Caki2 (cell line): ENCODE data around the gene PPIC. TPM values are rescaled to one million over a fixed set of nuclear protein-coding genes. Genes with fewer than 3 reads are reported as not detected.
"Not testable (repeated sequence)": the region's sequence is repeated elsewhere in the genome, so short reads cannot be mapped to it uniquely, and the experiment has no call there.

ENCODE experiments used
- DNase-seq: peaks from one replicate; pipeline ENCODE4 v3.0.0-alpha.2; 2015; ENCODE audit warnings: low read depth
- in situ Hi-C: cut with HindIII; loops from 2 replicates; pipeline ENCODE4 v1.10.0; 2016; ENCODE audit warnings: low sequenced_read_pairs, low pct_unique_long_range_greater_than_20kb, mixed read lengths
- total RNA-seq: library from RNA; depleted of rRNA; stranded (reverse); fragments of >200 nt; shearing (Covaris generic); gene quantifications from 2 replicates; pipeline ENCODE4 v1.2.3, GENCODE V29; 2014; ENCODE audit warnings: low replicate concordance; rRNA removed

PPIC gene
- total RNA-seq, 1 experiment from 2014 or later, result 21.9 TPM

DNA sequence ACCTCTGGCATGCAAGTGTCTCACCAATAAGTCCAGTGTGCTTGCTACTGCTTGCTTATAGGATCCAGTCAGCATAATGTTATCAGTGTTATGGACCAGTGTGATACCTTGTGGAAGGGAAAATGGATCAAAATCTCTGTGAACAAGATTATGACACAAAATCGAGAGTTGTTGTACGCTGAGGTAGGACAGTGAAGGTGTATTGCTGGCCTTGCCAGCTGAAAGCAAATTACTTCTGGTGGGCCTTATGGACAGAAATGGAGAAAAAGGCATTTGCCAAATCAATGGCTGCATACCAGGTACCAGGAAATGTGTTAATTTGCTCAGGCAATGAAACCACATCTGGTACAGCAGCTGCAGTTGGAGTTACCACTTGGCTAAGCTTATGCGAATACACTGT is 62.3 kb downstream of the PPIC start:
- DNase-seq, in situ Hi-C loops: not testable (repeated sequence)

DNA sequence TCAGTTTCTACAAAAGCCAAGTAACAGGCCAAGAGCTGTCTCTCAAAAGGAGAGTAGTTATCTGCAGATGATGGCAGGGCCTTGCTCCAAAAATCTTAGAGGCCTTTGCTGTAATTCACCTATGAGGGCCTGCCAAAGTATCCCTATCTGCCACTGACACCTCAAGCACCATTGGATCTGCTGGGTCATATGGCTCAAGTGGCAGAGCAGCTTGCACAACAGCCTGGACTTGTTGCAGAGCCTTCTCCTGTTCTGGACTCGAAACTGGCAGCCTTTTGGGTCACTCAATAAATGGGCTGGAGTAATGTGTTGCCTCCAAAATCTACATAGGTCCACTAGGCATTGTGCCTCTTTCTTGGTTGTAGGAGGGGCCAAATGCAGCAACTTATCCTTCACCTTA is 62.8 kb downstream of the PPIC start:
- in situ Hi-C loops, DNase-seq: not testable (repeated sequence)

Other genes with a start within 250 kb of the PPIC start
- gene SNX24, start 191.1 kb downstream of the PPIC start, total RNA-seq, result 3.9 and 25.9 TPM in 2 replicates
- gene PRDM6, start 52.5 kb upstream of the PPIC start, total RNA-seq, result not detected in 2 replicates